Esophagus muscularis mucosa (tissue), 3 donors: ENCODE data around the gene PPARD.

ENCODE experiments used
- POLR2A ChIP-seq: fragments of 450-650 bp; IDR thresholded peaks from one replicate; pipeline ENCODE4 v1.6.1; 2017; ENCODE audit warnings: antibody characterized with exemption, moderate library complexity, mild to moderate bottlenecking, low read depth
- POLR2AphosphoS5 ChIP-seq, 2 donors: sonication (generic); formaldehyde crosslinking; IDR thresholded peaks; one replicate each; pipeline ENCODE4 v1.6.1; 2017; ENCODE audit warnings: antibody characterized with exemption in 2 of 2
- TF ChIP-seq, protein P1 (sequence below), 3 experiments: fragments of 200-600 bp in 2 of 3; fragments of 450-650 bp in 1 of 3; sonication (generic) in 2 of 3; IDR thresholded peaks; one replicate each; pipeline ENCODE4 v1.5.1; 2017 to 2019; ENCODE audit warnings: antibody characterized with exemption in 3 of 3, mild to moderate bottlenecking in 2 of 3, moderate library complexity in 1 of 3

DNA sequence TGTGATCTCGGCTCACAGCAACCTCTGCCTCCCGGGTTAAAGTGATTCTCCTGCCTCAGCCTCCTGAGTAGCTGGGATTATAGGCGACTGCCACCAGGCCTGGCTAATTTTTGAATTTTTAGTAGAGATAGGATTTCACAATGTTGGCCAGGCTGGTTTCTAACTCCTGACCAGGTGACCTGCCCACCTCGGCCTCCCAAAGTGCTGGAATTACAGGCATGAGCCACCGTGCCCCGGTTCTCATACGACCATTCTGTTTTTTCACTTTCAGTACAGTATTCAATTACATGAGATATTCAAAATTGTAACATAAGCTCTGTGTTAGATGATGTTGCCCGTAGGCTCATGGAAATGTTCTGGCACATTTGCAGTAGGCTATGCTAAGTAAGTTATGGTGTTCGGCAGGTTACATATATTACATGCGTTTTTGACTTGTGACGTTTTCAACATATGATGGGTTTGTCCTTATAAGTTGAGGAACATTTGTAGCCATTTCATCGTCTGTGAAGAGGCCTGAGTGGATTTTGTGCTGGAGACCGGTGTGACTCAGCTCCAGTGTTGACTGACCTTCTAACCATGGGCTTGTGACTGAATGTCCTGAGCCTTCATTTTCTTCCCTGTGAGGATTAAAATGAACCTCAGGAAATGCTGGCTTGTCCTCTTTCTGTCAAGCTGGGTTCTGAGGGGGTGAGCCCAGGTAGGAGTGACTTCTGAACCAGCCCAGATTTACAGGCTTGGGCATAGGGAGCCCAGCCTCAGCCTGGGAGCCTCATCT, 12.2 kb downstream of the PPARD start:
- TF ChIP-seq POLR2AphosphoS5 (IDR thresholded peaks at IDR 0.05) (no peak), POLR2A (no peak)
- TF ChIP-seq, protein P1, sequence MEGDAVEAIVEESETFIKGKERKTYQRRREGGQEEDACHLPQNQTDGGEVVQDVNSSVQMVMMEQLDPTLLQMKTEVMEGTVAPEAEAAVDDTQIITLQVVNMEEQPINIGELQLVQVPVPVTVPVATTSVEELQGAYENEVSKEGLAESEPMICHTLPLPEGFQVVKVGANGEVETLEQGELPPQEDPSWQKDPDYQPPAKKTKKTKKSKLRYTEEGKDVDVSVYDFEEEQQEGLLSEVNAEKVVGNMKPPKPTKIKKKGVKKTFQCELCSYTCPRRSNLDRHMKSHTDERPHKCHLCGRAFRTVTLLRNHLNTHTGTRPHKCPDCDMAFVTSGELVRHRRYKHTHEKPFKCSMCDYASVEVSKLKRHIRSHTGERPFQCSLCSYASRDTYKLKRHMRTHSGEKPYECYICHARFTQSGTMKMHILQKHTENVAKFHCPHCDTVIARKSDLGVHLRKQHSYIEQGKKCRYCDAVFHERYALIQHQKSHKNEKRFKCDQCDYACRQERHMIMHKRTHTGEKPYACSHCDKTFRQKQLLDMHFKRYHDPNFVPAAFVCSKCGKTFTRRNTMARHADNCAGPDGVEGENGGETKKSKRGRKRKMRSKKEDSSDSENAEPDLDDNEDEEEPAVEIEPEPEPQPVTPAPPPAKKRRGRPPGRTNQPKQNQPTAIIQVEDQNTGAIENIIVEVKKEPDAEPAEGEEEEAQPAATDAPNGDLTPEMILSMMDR (IDR thresholded peaks at IDR 0.05), result no peak
